ENCODE results near the gene IRF2BP2. TPM values are rescaled to one million over a fixed set of nuclear protein-coding genes. Genes with fewer than 3 reads are reported as not detected.
A peak's percentile ranks its signal among the peaks of the same experiment; 100 is the strongest.

The IRF2BP2 gene
- total and polyA plus RNA-seq, 10 of the 15 experiments (the other 5 are each of a cell fraction or from before 2014, with no cell fraction given), result 7.5 to 114 (median 52.3) TPM

- TF ChIP-seq MEF2A (IDR thresholded peaks at IDR 0.05; ENCODE audit: insufficient read depth, low read depth, low read length), result peak; percentile 41; the same call in 1 of the 2 replicates
- peak; percentile 23; the same call in 1 of the 2 replicates for TF ChIP-seq CHD2 (IDR thresholded peaks at IDR 0.05; ENCODE audit: borderline replicate concordance, low read depth, low read length)
- no peak for TF ChIP-seq ESRRA (IDR thresholded peaks at IDR 0.05; ENCODE audit: low read length)
- TF ChIP-seq KDM1A (IDR thresholded peaks at IDR 0.05; ENCODE audit: borderline replicate concordance), result no peak
- no peak for TF ChIP-seq CBX5 (IDR thresholded peaks at IDR 0.05; ENCODE audit: low read depth)
- TF ChIP-seq NFYB (IDR thresholded peaks at IDR 0.05; ENCODE audit: insufficient read depth, low read depth, low read length), result no peak
- TF ChIP-seq RAD21 (IDR thresholded peaks at IDR 0.05; ENCODE audit: insufficient read depth, low read depth, low read length), result no peak
- no peak for TF ChIP-seq NFXL1 (IDR thresholded peaks at IDR 0.05; ENCODE audit: borderline replicate concordance)
- TF ChIP-seq SP1 (IDR thresholded peaks at IDR 0.05; ENCODE audit: low read depth, low read length), result no peak
- TF ChIP-seq ATF2 (IDR thresholded peaks at IDR 0.05; ENCODE audit: low read length), result no peak
- no peak for TF ChIP-seq CHD4 (IDR thresholded peaks at IDR 0.05)
- no peak for TF ChIP-seq CBX3 (IDR thresholded peaks at IDR 0.05; ENCODE audit: borderline replicate concordance, low read depth)
- TF ChIP-seq IRF3 (IDR thresholded peaks at IDR 0.05), result no peak
- TF ChIP-seq BRCA1 (IDR thresholded peaks at IDR 0.05; ENCODE audit: low read depth, low read length), result no peak
- 0 out of 6 replicates have a peak, but pooled peaks of 1 of the 3 experiments have one; percentile 5 for TF ChIP-seq CTCF (IDR thresholded peaks at IDR 0.05 in 2 of 3, conservative IDR thresholded peaks at IDR 0.05 in 1 of 3; ENCODE audit: control insufficient read depth in 2 of 3, extremely low read depth in 1 of 3, insufficient read depth in 1 of 3, low read depth in 3 of 3, low read length in 3 of 3)
- no peak for TF ChIP-seq SRF (IDR thresholded peaks at IDR 0.05; ENCODE audit: low read depth in 2 of 2, low read length in 2 of 2)
- TF ChIP-seq ZNF274 (IDR thresholded peaks at IDR 0.05; ENCODE audit: insufficient read depth, insufficient read length), result no peak
- no peak for TF ChIP-seq E4F1 (IDR thresholded peaks at IDR 0.05; ENCODE audit: borderline replicate concordance, partially characterized antibody)
- TF ChIP-seq BMI1 (IDR thresholded peaks at IDR 0.05; ENCODE audit: borderline replicate concordance), result no peak
- no peak for TF ChIP-seq YBX1 (IDR thresholded peaks at IDR 0.05)
- no peak for TF ChIP-seq FOXM1 (IDR thresholded peaks at IDR 0.05; ENCODE audit: low read depth, low read length)
- TF ChIP-seq TBL1XR1 (IDR thresholded peaks at IDR 0.05; ENCODE audit: low read depth, low read length), result no peak
- TF ChIP-seq ZNF384 (IDR thresholded peaks at IDR 0.05; ENCODE audit: borderline replicate concordance, low read depth, low read length), result 0 out of 2 replicates have a peak, but pooled peaks have one; percentile 23
- peak; percentile 31 for TF ChIP-seq MEF2B (IDR thresholded peaks at IDR 0.05; ENCODE audit: partially characterized antibody, poor library complexity, severe bottlenecking)
These were observed 10.2 kb downstream of the IRF2BP2 start (continued) for GRCh38 chr1:234599617-234600417.
